Measurements from ENCODE around the gene KCNJ9. TPM values are rescaled to one million over a fixed set of nuclear protein-coding genes. Genes with fewer than 3 reads are reported as not detected.
A peak's percentile ranks its signal among the peaks of the same experiment; 100 is the strongest.

Gene KCNJ9
- total and polyA plus RNA-seq, 2 of the 13 experiments (the other 11 are each of a cell fraction or from before 2014, with no cell fraction given) = not detected

GRCh38 chr1:160101037-160101716 lies 19.8 kb downstream of the KCNJ9 start (continued):
- TF ChIP-seq ZNF142 (CRISPR knock-in tag; IDR thresholded peaks at IDR 0.05) (no peak), SP4 (CRISPR knock-in tag; IDR thresholded peaks at IDR 0.05) (0 out of 2 replicates have a peak, but pooled peaks have one; percentile 43), ZBTB46 (CRISPR knock-in tag; IDR thresholded peaks at IDR 0.05; ENCODE audit: borderline replicate concordance) (no peak), AGO2 (optimal IDR thresholded peaks at IDR 0.05; ENCODE audit: low read depth, low read length) (no peak), ZNF660 (CRISPR knock-in tag; IDR thresholded peaks at IDR 0.05; ENCODE audit: borderline replicate concordance, low read depth) (no peak), SPEN (CRISPR knock-in tag; IDR thresholded peaks at IDR 0.05; ENCODE audit: low read depth) (peak; percentile 62; the same call in 1 of the 2 replicates), SRSF1 (optimal IDR thresholded peaks at IDR 0.05; ENCODE audit: low read depth, low read length) (no peak), ZNF34 (CRISPR knock-in tag; IDR thresholded peaks at IDR 0.05; ENCODE audit: borderline replicate concordance) (no peak), HOXA3 (CRISPR knock-in tag; IDR thresholded peaks at IDR 0.05) (peak; percentile 77), PBX3 (CRISPR knock-in tag; IDR thresholded peaks at IDR 0.05; ENCODE audit: borderline replicate concordance) (no peak), ZNF619 (CRISPR knock-in tag; IDR thresholded peaks at IDR 0.05) (no peak), ZNF781 (CRISPR knock-in tag; IDR thresholded peaks at IDR 0.05; ENCODE audit: borderline replicate concordance, not compliant biosample characterization) (no peak), ZNF234 (CRISPR knock-in tag; conservative IDR thresholded peaks at IDR 0.05) (no peak), PAX8 (CRISPR knock-in tag; IDR thresholded peaks at IDR 0.05; ENCODE audit: borderline replicate concordance) (no peak), ZNF549 (CRISPR knock-in tag; IDR thresholded peaks at IDR 0.05) (no peak), PAWR (CRISPR knock-in tag; IDR thresholded peaks at IDR 0.05; ENCODE audit: borderline replicate concordance) (no peak), ZNF891 (CRISPR knock-in tag; IDR thresholded peaks at IDR 0.05) (no peak), MLLT10 (CRISPR knock-in tag; IDR thresholded peaks at IDR 0.05) (no peak), ZMYM4 (CRISPR knock-in tag; IDR thresholded peaks at IDR 0.05) (peak; percentile 69), ETS1 (CRISPR knock-in tag; IDR thresholded peaks at IDR 0.05) (no peak)
